GM23338 (cell line): ENCODE data around the gene EPM2AIP1. TPM values are rescaled to one million over a fixed set of nuclear protein-coding genes. Genes with fewer than 3 reads are reported as not detected.

Experiments
- ATAC-seq: fragments of 200-7000 bp; cut with Tn5 transposase; 3 replicates; pipeline ENCODE4 v1.9.1; 2020
- DNase-seq: peaks from one replicate; pipeline ENCODE4 v3.0.0-alpha.2; 2015; ENCODE audit warnings: low spot score
- H2AFZ ChIP-seq: fragments of 200-600 bp; sonication (generic); 2 replicates; pipeline ENCODE4 v1.8.0; 2016; ENCODE audit warnings: antibody characterized with exemption, mild to moderate bottlenecking, moderate library complexity
- H3F3A ChIP-seq: fragments of 200-600 bp; sonication (generic); replicated peaks from 2 replicates; pipeline ENCODE4 v1.8.0; 2017; ENCODE audit warnings: antibody characterized with exemption, mixed run types, low read depth
- H3K27ac ChIP-seq: fragments of 200-600 bp; sonication (generic); 2 replicates; pipeline ENCODE4 v1.6.1; 2016; ENCODE audit warnings: low read depth
- H3K27me3 ChIP-seq: fragments of 200-600 bp; sonication (generic); 2 replicates; pipeline ENCODE4 v1.8.0; 2016; ENCODE audit warnings: mild to moderate bottlenecking, mixed run types, moderate library complexity; ENCODE audit not compliant: insufficient read depth
- H3K36me3 ChIP-seq: fragments of 200-600 bp; sonication (generic); 2 replicates; pipeline ENCODE4 v1.8.0; 2016; ENCODE audit warnings: mild to moderate bottlenecking; ENCODE audit not compliant: insufficient read depth
- H3K4me1 ChIP-seq: fragments of 200-600 bp; sonication (generic); 2 replicates; pipeline ENCODE4 v1.8.0; 2016; ENCODE audit warnings: mild to moderate bottlenecking, moderate library complexity; ENCODE audit not compliant: insufficient read depth
- H3K4me2 ChIP-seq: fragments of 200-600 bp; sonication (generic); 2 replicates; pipeline ENCODE4 v1.7.1; 2017; ENCODE audit warnings: mixed run types
- H3K4me3 ChIP-seq: fragments of 200-600 bp; sonication (generic); 2 replicates; pipeline ENCODE4 v1.6.1; 2016; ENCODE audit warnings: mixed run types
- H3K79me2 ChIP-seq: fragments of 200-600 bp; sonication (generic); replicated peaks from 2 replicates; pipeline ENCODE4 v1.8.0; 2017; ENCODE audit warnings: mild to moderate bottlenecking; ENCODE audit not compliant: insufficient read depth
- H3K9me2 ChIP-seq: fragments of 200-600 bp; sonication (generic); 2 replicates; pipeline ENCODE4 v1.8.0; 2017; ENCODE audit not compliant: insufficient read depth
- H4K20me1 ChIP-seq: fragments of 200-600 bp; sonication (generic); replicated peaks from 2 replicates; pipeline ENCODE4 v1.8.0; 2017; ENCODE audit warnings: mild to moderate bottlenecking; ENCODE audit not compliant: insufficient read depth
- H3K27ac Mint-ChIP-seq: 2 replicates; pipeline ENCODE4 v1.8.0; 2020; ENCODE audit warnings: inconsistent platforms, mild to moderate bottlenecking, moderate library complexity, mixed read lengths
- H3K27me3 Mint-ChIP-seq: 3 replicates; pipeline ENCODE4 v1.8.0; 2022; ENCODE audit warnings: low read depth, mild to moderate bottlenecking, moderate library complexity, mixed read lengths, inconsistent platforms; ENCODE audit not compliant: insufficient read depth, poor library complexity
- H3K36me3 Mint-ChIP-seq: 3 replicates; pipeline ENCODE4 v1.8.0; 2021; ENCODE audit warnings: low read depth, mild to moderate bottlenecking, inconsistent platforms, moderate library complexity, mixed read lengths
- H3K4me1 Mint-ChIP-seq: 3 replicates; pipeline ENCODE4 v1.8.0; 2020; ENCODE audit warnings: mild to moderate bottlenecking, inconsistent platforms, mixed read lengths
- H3K4me3 Mint-ChIP-seq: 3 replicates; pipeline ENCODE4 v1.8.0; 2021; ENCODE audit warnings: moderate library complexity, mild to moderate bottlenecking, inconsistent platforms, mixed read lengths
- H3K9me3 Mint-ChIP-seq: 3 replicates; pipeline ENCODE4 v1.8.0; 2020; ENCODE audit warnings: moderate library complexity, mild to moderate bottlenecking, inconsistent platforms, mixed read lengths
- CREB1 ChIP-seq: fragments of 250-450 bp; sonication (Bioruptor Pico); IDR thresholded peaks from 2 replicates; pipeline ENCODE4 v1.5.0; 2020; ENCODE audit warnings: low read depth, mild to moderate bottlenecking, moderate library complexity
- ETS1 ChIP-seq: IDR thresholded peaks from 2 replicates; pipeline ENCODE4 v1.6.1; 2016; ENCODE audit warnings: antibody characterized with exemption
- EZH2 ChIP-seq: fragments of 200-600 bp; sonication (generic); IDR thresholded peaks from one replicate; pipeline ENCODE4 v1.8.0; 2017; ENCODE audit warnings: antibody characterized with exemption, mild to moderate bottlenecking, low read depth; ENCODE audit not compliant: unreplicated experiment
- EZH2phosphoT487 ChIP-seq: fragments of 200-600 bp; sonication (generic); IDR thresholded peaks from one replicate; pipeline ENCODE4 v1.8.1; 2018; ENCODE audit warnings: antibody characterized with exemption; ENCODE audit not compliant: unreplicated experiment
- NANOG ChIP-seq: IDR thresholded peaks from 2 replicates; pipeline ENCODE4 v1.6.1; 2016; ENCODE audit warnings: antibody characterized with exemption, borderline replicate concordance
- REST ChIP-seq: IDR thresholded peaks from one replicate; pipeline ENCODE4 v1.6.1; 2018; ENCODE audit warnings: antibody characterized with exemption; ENCODE audit not compliant: unreplicated experiment
- STAT1 ChIP-seq: IDR thresholded peaks from one replicate; pipeline ENCODE4 v1.6.1; 2016; ENCODE audit warnings: antibody characterized with exemption; ENCODE audit not compliant: unreplicated experiment
- ZNF331 ChIP-seq: fragments of 250-450 bp; sonication (Bioruptor Pico); IDR thresholded peaks from 2 replicates; pipeline ENCODE4 v1.5.0; 2020; ENCODE audit warnings: low read depth, mild to moderate bottlenecking, moderate library complexity
- polyA plus RNA-seq: library from polyadenylated mRNA; unstranded; fragments of >200 nt; fragmentation: Nextera tagmentation; extraction: Ambion mirVana; gene quantifications from 2 replicates; pipeline ENCODE4 v1.2.1, GENCODE V29; 2016
- total RNA-seq: library from RNA; depleted of rRNA; stranded (reverse); fragments of >200 nt; shearing (Covaris generic); gene quantifications from 2 replicates; pipeline ENCODE4 v1.2.3, GENCODE V29; 2014
- TF ChIP-seq, protein P1 (sequence below), 2 experiments: fragments of 200-600 bp in 1 of 2; sonication (generic) in 1 of 2; conservative IDR thresholded peaks; 2 replicates each; pipeline versions ENCODE4 v1.5.1 to v1.6.1; 2016 to 2017; ENCODE audit warnings: antibody characterized with exemption in 2 of 2, low read depth in 2 of 2, mild to moderate bottlenecking in 2 of 2, moderate library complexity in 1 of 2

Gene EPM2AIP1
- total and polyA plus RNA-seq, 2 experiments from 2014 or later, result 7.2 to 10.6 TPM

DNA sequence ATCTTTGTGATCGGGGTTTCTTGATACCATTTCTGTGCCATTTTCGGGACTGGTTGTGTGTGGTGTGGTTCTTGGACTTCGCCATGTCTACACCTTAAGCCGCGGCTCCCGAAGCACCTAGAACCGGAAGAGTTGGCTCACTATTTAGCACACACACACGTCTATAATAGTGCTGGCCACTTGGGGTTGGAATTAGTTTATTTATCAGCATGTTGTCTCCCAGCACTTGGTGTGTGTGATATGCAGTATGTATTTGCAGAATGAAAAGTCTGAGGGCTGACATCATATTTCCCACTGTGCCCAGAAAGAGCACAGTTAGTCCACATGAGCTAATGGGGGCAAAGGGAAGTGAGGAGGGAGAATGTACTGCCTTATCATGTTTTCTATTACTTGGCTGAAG is 24.0 kb upstream of the EPM2AIP1 start (continued):
- TF ChIP-seq NANOG (no peak), ZNF331 (CRISPR knock-in tag) (no peak), CREB1 (CRISPR knock-in tag) (no peak), EZH2phosphoT487 (no peak), REST (no peak), STAT1 (no peak)
- TF ChIP-seq, protein P1, sequence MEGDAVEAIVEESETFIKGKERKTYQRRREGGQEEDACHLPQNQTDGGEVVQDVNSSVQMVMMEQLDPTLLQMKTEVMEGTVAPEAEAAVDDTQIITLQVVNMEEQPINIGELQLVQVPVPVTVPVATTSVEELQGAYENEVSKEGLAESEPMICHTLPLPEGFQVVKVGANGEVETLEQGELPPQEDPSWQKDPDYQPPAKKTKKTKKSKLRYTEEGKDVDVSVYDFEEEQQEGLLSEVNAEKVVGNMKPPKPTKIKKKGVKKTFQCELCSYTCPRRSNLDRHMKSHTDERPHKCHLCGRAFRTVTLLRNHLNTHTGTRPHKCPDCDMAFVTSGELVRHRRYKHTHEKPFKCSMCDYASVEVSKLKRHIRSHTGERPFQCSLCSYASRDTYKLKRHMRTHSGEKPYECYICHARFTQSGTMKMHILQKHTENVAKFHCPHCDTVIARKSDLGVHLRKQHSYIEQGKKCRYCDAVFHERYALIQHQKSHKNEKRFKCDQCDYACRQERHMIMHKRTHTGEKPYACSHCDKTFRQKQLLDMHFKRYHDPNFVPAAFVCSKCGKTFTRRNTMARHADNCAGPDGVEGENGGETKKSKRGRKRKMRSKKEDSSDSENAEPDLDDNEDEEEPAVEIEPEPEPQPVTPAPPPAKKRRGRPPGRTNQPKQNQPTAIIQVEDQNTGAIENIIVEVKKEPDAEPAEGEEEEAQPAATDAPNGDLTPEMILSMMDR (conservative IDR thresholded peaks at IDR 0.05; ENCODE audit: low read depth in 2 of 2), result no peak

- no peak for ATAC-seq
- no peaks in the 10 kb centered on the region for H3F3A ChIP-seq
- H3K4me3 ChIP-seq, result no peak overlapping the region
- DNase-seq, result no peak
- Mint-ChIP-seq H3K9me3 (no peaks in the 10 kb centered on the region), H3K27me3 (peaks cover under 1% of the 10 kb centered on the region), H3K36me3 (peaks cover 81% of the 10 kb centered on the region), H3K4me3 (no peak overlapping the region), H3K27ac (no peak overlapping the region), H3K4me1 (no peaks in the 10 kb centered on the region)
- H3K79me2 ChIP-seq, result no peaks in the 10 kb centered on the region
- H3K27me3 ChIP-seq, result no peaks in the 10 kb centered on the region
- H3K27ac ChIP-seq, result no peak overlapping the region
- H3K36me3 ChIP-seq, result peaks cover 44% of the 10 kb centered on the region
- H4K20me1 ChIP-seq, result no peaks in the 10 kb centered on the region; the same call in 1 of the 2 replicates
- H3K4me2 ChIP-seq, result no peak overlapping the region
- no peak overlapping the region for H2AFZ ChIP-seq
- TF ChIP-seq ZNF331 (CRISPR knock-in tag), result no peak
- TF ChIP-seq ETS1, result no peak
- no peak for TF ChIP-seq EZH2
- no peak for TF ChIP-seq STAT1
- TF ChIP-seq EZH2phosphoT487, result no peak
- H3K9me2 ChIP-seq, result no peaks in the 10 kb centered on the region
- H3K4me1 ChIP-seq, result no peaks in the 10 kb centered on the region
Measured at GRCh38 chr3:37015642-37016041, 22.7 kb upstream of the EPM2AIP1 start.
